Erythroblast (primary cell): ENCODE data around the gene QRICH1.

Experiments
- DNase-seq, 2 experiments: peaks; one replicate each; lab custom pipeline; 2025; lab: John Stamatoyannopoulos, UW
- GATA1 ChIP-seq: IDR thresholded peaks from 2 replicates; pipeline ENCODE4 v1.6.1; 2011; ENCODE audit warnings: low read depth, mild to moderate bottlenecking, control low read depth, low read length, moderate library complexity
- POLR2A ChIP-seq: IDR thresholded peaks from 2 replicates; pipeline ENCODE4 v1.6.1; 2011; ENCODE audit warnings: mild to moderate bottlenecking, low read length

QRICH1 gene

GRCh38 chr3:49093853-49094767 is at the start of gene QRICH1:
QRICH1 (minus strand) TSS chr3:49094071; CDS start chr3:49077017, 17,054 bp downstream.
- TF ChIP-seq POLR2A (peak; percentile 89), GATA1 (no peak)
- peak; percentile 99 for DNase-seq

- DNase-seq: no peak
- TF ChIP-seq GATA1: no peak
Observed at GRCh38 chr3:49140080-49140479, 46.2 kb upstream of the QRICH1 start.

GRCh38 chr3:49135499-49135898 is 41.6 kb upstream of the QRICH1 start:
- TF ChIP-seq GATA1: no peak
- no peak for TF ChIP-seq POLR2A
- DNase-seq: no peak

GRCh38 chr3:49134471-49135265 is 40.8 kb upstream of the QRICH1 start:
- peak; percentile 20 to 36 for DNase-seq
- TF ChIP-seq POLR2A: no peak
- TF ChIP-seq GATA1: no peak

DNA sequence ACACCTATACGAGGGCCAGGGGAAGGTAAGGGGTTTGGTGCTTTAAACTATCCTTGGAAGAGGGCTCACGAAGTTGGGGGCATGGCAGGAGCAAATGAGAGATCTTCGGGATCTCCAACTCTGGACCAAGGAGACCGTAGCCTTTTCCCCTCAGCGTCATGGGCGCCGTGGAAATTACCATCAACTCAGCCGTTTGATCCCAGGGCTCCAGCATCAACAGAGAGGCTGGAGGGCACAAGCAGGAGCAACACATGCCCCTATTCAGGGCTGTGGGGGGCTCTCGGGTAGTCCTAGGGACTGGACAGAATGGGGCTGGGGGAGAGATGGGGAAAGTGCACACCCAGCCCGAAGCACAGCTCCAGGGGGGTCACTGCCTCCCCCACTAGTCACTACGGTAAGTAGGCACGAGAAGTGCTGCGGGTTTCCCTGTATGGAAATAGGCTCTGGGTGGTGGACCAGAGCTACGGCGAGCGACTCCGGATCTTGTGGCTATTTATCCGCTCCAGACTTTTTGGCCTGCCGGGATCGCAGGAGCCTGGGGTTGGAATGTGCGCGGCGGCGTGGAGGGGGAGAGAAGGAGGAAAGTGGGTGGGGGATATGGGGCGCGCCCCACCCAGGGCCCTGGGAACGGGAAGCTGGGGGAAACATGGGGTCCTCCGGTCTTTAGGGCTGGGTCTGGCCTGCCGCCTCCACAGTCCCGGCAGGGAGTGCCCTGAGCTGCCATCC is 39.5 kb upstream of the QRICH1 start:
- peak; percentile 44 to 46 for DNase-seq

GRCh38 chr3:49132437-49133225 is 38.8 kb upstream of the QRICH1 start, which contains the start of gene LAMB2:
LAMB2 (minus strand) TSS chr3:49133050; CDS start chr3:49132867, 183 bp downstream.
- TF ChIP-seq POLR2A: no peak
- no peak for TF ChIP-seq GATA1

More for the DNA sequence above, 39.5 kb upstream of the QRICH1 start:
- TF ChIP-seq POLR2A (no peak), GATA1 (no peak)

DNA sequence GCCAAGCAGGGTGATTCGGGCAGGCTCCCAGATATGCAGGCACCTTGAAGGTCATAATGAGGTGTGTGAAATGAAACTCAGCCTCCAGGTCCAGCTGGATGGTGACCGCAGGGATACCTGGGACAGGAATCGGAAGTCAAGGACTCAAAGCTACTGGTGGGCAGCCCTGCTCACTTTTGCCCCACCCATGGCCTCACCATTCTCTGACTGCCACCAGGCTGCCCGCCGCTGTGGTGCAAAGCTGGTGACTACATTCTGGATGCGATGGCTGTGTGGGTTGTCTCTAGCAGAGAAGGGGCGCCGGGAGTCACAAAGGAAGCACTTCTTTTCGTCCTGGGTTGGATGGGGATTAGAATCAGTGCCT is 38.2 kb upstream of the QRICH1 start:
- no peak for DNase-seq
- TF ChIP-seq GATA1 (no peak), POLR2A (no peak)

More at GRCh38 chr3:49132437-49133225, 38.8 kb upstream of the QRICH1 start, which contains the start of gene LAMB2:
- DNase-seq: no peak

- no peak for DNase-seq
- TF ChIP-seq GATA1 (no peak), POLR2A (no peak)
Observed at GRCh38 chr3:49131576-49131975, 37.7 kb upstream of the QRICH1 start.

DNA sequence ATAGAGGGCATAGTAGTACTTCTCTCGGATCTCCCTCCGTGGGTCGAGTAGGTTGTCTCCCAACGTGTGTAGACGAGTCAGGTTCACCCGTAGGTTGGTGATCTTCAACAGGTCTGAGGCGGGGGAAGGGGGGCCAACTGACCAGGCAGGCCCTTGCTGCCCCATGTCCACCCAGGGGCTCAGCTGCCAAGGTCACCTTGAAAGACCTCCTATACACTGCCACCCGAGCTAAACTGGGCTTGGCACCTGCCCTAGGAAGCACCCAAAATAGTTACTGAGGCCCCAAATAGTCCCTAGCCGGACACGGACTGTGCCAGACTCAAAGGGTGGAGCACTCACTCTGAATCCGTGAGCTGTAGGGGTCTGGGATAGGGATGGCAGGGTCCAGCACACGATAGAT is 37.2 kb upstream of the QRICH1 start:
- DNase-seq: no peak
- no peak for TF ChIP-seq POLR2A
- TF ChIP-seq GATA1: no peak

DNA sequence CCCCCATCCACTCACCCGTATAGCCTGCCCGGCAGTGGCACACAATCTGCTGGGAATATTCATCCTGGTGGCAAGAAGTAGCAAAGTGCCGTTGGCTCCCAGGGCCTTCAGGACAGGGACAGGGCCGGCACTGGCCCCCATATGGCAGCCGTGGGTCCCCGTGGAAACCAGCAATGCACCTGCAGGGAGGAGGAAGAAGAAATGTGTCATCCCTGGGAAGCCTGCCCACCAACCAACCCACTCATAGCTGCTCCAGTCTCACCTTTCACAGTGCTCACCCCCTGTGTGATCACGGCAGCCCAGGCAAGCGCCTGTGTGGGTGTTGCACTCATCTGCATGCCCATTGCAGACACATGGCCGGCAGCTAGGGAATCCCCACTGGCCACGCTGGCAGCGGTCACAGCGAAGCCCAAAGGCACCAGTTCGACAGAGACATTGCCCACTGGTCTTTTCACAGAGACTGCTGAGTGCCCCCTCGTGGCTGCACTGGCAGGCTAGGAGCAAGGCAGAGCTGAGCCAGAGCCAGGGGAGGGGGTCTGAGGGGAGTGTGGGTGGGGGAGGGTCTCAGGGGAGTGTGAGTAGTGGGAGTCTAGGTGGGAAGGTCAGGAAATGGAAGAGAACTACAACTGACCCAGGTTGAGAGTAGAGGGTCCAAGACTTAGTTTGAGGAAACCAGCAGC is 31.3 kb upstream of the QRICH1 start:
- no peak for DNase-seq
- TF ChIP-seq POLR2A (no peak), GATA1 (no peak)

DNA sequence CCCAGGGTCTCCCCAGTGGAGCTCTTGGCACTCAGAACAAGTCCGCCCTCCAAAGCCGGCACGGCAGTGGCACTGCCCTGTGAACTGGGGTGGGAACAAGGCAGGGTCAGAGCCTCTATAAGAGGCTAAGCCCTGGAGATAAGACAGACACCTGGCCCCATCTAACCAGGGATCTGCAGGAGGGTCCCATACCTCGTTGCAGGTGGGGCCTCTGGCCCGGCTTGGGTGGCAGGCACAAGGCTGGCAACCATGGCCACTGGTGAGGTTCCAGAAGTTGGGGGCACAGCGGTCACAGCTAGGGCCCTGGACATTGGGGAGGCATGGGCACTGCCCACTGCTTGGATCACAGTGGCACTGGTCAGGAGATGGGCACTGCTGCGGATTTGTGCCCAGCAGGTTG is 30.3 kb upstream of the QRICH1 start:
- no peak for DNase-seq
- TF ChIP-seq GATA1 (no peak), POLR2A (no peak)

- no peak for DNase-seq
Observed at GRCh38 chr3:49123687-49124086, 29.8 kb upstream of the QRICH1 start.

More at GRCh38 chr3:49123687-49124086, 29.8 kb upstream of the QRICH1 start:
- TF ChIP-seq POLR2A (no peak), GATA1 (no peak)
